HG02798 (cell line): Measurements from ENCODE around the gene SLC44A1.

Experiments
- ATAC-seq: cut with Tn5 transposase; IDR thresholded peaks from one replicate; pipeline ENCODE4 v1.9.1; 2021; ENCODE audit warnings: mild to moderate bottlenecking; ENCODE audit not compliant: unreplicated experiment, poor library complexity

Gene SLC44A1

DNA sequence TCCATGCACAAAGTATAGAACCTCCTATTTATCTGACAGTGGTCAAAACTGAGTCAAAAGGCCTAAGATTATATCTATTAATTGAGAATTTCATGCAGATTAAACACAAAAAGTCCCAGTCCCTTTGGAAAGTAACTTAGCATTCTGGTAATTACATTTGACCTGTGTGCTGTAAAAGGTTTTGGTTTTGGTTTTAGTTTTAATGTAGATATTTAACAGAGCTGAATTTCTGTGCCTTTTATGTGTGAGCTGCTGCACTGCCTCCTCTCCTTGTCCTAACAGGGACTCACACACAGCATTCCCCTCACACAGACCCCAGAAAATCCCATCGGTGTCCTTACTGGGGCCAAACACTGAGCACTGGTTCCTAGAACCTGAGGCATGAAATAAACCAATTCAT is 172.4 kb downstream of the SLC44A1 start:
- peak; percentile 80 for ATAC-seq

DNA sequence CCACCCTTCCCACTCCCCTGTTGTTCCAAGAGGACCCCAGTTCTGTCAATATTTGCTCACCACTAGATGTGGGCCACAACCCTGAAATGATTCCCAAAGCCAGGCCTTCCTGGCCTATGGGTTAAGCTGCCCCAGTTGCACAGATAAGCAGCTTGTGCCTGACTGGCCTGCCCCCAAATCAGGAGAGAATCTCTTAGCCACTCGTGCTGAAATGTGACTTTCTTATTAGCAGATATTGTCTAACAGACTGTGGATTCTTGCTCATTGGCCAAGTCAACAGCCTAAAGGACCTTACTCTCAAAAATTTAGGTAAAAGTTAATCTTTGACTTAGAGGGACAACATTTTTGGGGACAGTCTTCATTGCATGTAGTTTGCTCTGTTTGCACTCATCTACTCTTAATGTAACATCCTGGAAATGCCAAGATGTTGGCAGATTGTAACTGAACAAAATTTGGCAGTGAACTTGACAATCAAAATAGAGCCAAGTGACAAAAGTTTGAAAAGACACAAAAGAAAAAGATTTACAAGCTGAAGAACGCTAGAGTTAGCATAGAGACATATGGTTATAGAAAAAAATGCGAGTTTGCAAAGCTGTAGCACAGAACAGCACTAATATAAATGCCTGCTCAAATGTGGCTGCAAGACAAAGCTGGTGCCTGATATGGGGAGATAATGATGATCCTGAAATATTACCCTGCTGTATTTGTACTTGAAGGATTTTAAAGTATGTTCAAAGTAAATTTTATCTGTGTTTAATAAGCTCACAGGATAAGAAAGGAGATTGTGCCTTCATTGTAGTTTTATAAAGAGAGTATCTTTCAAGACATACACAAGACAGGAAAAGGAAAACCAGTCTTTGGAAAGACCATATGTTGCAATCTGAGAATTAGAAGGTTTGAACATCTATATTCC is 174.4 kb downstream of the SLC44A1 start:
- no peak for ATAC-seq

DNA sequence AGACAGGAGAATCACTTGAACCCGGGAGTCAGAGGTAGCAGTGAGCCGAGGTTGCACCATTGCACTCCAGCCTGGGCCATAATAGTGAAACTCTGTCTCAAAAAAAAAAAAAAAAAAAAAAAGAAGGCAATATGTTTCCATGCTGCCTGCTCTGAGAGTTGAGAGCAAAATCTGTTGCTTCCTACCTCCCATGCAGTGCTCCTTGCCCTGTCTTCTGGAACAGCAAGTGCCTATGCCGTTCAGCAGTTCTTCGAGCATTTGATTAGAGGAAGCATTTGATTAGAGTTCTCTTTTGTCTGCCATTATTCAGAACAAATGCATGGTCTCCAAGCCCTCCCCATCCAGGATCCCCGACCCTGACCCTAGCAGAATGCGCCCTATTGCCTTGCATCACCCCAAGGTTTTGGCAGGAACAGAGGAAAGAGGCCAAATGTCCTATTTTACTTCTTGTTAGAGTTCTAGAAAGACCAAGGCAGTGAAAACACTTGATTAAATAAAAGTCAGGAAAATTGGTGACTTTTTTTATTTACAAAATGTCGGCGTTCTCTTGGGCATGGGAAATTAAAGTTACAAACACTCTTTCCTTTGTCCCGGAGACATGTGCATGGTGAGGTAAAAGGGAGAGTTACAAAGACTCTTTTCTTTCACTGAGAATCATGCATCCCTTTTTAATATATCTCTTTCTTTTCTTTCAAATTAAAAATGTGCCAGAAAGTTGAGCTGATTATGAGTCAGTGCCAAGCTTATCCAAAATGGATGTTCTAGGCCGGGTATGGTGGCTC is 175.6 kb downstream of the SLC44A1 start:
- ATAC-seq: no peak

DNA sequence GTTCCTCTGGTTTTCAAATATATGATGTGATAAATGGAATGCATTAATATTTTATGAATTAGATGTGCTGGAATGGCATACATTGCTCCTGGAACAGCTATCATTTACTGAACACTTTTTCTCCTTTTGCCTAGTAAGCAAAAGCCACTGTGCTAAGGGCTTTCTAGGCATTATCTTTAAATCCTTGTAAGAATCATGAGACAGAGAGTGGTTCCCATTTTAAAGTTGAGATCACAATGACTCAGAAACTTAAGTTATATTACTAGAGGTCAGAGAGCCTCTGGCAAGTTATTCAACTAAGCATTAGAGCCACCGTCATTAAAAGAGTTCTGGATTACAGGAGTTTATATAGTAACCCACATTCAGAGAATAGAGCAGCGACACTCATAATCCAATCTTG is 176.7 kb downstream of the SLC44A1 start:
- no peak for ATAC-seq

DNA sequence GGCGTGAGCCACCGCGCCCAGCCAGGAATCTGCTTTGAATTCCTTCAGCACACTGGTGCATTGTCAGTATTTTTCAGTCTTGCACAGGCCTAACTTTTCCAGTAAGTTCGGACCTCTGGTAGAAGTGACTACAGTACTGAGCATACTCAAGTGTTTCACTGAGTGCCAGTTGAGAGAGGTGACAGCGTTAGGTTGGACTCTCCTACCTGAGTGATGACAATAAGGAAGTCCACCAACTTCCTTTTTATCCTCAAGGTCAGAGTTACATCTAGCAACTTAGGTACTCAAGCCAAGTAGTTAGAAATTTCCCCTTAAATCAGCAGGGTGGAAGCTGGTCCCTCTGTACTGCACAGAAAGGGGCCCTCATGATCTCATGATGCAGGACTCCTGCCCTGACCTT is 177.4 kb downstream of the SLC44A1 start:
- ATAC-seq: no peak

DNA sequence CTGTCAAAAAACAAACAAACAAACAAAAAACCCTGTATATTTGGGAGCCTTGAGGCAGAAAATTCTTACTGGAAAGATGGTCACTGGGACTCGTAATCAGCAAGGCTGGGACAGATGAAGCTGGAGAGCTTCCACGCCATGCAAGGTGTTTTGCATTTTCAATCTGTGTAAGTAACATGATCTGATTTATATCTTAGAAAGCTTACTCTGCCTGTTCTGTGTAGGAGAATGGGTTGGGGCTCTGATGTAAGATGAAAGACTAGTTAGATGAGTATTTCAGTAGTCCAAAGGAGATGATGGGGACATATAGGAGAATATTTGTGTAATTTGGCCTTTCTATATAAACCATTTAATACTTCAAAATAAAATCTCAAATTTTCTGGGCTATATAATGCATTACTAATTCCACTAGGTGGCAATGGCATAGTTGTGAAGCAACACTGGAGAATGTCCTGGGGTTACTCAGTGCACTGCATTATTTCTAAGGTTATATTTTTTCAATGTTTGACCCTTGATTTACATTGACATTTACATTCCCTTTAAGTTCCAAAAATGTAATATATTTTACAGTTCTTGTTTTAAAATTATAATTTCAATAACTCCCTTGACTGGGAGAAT is 181.5 kb downstream of the SLC44A1 start:
- peak; percentile 62 for ATAC-seq

DNA sequence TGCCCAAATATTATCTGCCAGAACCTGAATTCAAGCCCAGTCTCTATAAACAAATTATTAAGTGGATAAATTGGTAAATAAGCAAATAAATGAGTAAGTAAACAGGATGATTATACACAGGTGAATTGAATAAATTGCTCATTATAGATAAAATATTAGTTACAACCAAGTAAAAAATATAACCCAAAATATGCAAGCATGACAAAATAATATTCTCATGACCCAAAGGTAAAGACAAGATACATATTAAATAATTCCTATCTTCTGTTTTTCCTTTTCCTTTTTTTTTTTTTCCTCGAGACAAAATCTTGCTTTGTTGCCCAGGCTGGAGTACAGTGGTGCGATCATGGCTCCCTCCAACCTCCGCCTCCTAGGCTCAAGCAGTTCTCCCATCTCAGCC is 182.2 kb downstream of the SLC44A1 start:
- no peak for ATAC-seq

DNA sequence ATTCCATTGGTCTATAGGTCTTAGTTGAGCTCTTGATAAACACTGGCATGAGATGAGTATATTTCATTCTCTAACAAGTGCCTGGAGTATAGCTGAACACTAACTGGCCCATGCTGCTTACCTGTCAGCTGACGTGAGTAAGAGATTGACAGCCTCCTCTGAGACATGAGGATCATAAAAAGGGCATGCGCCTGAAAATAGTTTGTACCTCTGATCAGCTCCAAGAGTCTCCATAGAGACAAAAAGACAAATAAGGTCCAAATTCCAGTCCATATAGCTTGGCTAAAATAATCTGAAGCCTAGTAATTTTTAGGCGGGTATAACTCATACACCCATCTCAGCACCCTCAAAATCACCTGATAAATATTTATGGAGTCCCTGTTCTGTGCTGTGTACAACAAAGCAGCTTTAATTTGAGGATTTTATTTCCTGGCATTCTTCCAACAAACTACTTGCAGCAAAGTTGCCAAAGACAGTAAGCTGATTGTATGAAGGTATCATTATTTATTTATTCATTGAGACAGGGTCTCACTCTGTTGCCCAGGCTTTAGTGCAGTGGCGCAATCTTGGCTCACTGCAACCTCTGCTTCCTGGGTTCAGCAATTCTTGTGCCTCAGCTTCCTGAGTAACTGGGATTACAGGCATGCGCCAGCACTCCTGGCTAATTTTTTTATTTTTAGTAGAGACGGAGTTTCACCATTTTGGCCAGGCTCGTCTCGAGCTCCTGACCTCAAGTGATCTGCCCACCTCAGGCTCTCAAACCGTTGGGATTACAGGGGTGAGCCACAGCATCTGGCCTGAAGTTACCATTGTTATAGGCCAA is 187.2 kb downstream of the SLC44A1 start:
- no peak for ATAC-seq

DNA sequence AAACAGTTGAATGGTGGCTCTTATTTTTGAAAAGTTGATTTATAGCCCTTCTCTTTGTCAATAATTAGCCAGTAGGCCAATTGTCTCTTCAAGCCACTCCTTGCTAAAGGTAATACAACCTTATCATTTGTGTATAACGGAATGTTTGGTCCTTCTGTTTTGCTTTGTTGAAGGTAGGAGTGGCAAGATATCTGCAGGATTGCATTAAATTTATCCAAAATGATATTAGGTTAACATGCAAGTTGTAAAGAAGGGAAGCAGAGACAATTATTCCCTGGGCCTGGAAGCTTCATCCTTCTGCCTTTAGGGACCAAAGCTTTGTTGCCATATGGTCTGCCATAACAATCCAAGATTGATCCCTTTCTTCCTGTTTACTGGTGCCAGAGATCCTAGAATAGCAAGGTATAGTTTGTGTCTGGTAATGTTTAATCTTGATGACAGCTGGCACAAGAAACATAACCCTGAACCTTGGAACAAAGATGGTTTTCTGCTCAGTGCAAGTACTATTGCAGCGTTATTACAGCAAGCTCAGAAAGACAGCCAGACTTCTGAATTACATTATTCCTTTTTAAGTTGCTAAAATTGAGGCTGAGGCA is 187.9 kb downstream of the SLC44A1 start:
- no peak for ATAC-seq

DNA sequence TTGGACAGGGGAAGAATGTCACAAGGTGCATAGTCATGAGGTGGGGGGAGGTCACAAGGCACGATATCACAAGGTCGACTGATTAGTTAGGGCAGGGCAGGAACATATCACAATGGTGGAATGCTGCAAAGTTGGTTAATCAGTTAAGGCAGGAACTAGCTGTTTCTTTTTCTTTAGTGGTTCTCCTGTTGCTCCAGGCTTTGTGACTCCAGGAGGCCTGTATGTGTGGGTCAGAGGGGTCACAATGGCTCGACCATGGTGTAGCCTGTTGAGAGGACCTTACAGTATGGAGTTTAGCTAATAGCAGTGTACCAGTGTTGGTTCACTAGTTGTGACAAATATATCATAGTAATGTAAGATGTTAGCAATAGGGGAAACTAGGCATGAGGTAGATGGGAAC is 191.0 kb downstream of the SLC44A1 start:
- ATAC-seq: no peak

DNA sequence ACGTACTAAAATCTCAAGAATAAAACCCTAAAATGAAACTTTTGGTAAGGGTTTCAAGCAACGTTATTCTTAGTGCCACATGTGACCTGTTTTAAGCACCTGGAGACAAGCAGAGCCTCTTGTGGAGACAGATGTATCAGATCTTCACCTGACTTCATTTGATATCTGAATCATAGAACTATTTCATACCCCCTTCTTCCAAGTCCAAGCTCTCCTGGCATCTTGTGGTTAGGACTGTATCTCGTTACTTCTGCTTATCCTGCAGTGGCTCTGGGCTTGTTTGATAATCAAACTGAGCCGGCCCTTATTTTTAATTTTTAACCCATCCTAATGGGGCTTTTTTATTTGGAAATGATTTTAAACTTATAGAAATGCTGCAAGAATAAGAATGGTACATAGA is 192.3 kb downstream of the SLC44A1 start:
- no peak for ATAC-seq

DNA sequence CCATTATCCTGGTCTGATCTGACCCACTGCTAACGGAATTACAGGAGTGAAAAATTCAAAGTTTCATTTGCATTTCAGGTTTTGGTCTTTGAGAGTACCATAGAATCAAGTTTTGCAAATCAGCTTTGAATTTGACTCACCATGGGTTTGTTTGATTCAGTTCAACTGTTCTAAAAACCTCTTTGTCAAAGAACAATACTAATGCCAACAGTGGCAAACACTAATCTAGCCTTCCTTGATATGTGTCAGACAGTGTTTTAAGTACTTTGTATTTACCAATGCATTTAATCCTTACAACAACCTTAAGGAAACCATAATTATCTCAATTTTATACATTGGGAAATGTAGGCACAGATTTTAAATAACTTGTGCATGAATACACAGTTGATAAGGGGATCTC is 193.3 kb downstream of the SLC44A1 start:
- no peak for ATAC-seq

DNA sequence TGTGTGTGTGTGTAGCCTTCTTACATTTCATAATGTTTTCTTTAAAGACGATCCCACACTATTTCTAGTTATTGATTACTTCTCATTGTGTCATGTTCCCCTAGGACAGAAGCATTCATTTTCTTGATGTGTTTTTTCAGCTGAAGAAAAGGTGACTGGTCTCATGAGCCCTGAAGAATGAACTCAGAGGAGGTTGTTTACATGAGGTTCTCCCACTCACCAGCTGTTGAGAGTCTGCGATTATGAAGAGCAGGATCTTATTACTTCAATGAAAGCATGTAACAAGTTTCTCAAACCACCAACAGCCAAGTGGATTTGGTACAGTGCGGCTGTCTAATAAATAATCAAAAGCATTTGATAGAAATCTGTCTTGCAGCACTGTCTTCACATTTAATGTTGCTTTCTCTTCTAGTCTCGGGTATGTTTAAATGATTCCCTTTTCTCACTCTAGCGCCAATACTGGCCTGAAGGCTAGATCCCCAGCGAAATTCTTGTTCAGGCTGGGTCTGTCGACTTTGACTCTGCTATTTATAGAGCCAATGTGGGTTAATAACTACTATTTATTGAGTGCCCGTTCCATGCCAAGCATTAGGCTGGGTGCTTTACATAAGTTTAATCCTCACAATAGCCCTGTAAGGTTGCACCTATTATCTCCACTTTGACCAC is 193.8 kb downstream of the SLC44A1 start:
- ATAC-seq: no peak

DNA sequence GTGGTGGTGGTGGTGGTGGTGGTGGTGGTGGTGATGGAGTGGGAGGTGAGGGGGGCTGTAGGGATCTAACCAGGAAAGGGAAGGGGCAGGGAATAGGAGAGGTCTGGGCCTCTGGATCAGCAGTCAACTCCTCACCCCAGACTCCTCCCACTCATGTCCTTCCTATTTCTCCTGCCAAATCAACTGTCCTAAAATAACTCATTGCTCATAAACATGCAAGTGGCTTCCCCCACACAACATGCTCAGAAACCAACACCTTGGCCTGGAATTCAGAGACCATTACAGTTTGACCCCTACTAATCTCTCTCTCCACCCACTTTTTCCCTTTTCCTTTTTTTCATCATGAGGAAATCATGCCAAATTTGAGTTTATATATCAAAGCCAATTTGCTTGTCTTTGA is 195.0 kb downstream of the SLC44A1 start:
- ATAC-seq: no peak

DNA sequence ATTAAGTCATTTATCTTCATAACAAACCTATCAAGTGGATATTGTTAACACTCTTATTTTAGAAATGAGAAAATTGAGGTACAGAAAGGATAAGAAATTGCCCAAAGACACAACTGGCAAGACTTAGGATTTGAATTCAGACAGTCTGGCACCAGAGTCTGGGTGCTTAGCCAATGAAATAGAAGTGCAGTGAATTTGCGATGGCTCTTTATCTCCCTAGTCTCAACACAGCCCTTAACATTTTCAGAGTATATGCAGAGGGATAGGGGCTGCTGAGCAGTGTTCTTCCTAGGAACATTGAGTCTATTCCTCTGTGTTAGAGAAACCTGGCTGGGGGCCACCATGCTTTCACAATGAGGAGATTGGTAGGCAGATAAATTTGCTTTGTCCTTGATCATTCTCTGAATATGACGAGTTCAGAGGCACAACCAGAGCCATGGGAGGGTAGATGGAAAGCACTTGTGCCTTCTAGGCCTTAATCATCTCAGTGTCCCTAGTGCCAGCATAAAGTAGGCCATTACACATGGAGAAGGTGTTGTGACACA is 197.2 kb downstream of the SLC44A1 start:
- no peak for ATAC-seq

DNA sequence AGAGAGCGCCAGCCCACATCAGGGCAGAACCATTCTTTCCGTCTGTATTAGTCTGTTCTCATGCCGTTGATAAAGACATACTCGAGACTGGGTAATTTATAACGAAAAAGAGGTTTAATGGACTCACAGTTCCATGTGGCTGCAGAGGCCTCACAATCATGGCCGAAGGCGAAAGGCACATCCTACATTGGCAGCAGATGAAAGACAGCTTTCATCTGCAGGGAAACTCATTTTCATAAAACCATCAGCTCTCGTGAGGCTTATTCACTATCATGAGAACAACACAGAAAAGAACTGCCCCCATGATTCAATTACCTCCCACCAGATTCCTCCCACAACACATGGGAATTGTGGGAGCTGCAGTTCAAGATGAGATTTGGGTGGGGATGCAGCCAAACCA is 198.7 kb downstream of the SLC44A1 start:
- no peak for ATAC-seq

DNA sequence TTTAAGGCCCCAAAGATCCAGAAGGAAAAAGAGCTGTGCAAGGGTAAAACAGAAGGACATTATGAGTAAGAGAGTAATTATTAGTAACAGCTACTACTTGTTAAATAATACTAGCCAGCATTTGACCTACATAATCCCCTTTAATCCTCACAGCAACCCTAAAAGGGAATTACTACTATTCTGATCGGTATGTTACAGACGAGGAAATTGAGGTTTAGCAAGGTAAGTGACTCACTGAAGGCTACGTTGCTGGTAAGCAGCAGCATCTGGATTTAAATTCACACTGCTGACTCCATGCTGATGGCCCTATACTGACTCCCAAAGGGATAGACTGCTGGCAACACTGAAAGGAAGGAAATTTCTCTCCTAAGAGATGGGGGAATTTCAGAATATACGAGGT is 199.7 kb downstream of the SLC44A1 start:
- no peak for ATAC-seq

DNA sequence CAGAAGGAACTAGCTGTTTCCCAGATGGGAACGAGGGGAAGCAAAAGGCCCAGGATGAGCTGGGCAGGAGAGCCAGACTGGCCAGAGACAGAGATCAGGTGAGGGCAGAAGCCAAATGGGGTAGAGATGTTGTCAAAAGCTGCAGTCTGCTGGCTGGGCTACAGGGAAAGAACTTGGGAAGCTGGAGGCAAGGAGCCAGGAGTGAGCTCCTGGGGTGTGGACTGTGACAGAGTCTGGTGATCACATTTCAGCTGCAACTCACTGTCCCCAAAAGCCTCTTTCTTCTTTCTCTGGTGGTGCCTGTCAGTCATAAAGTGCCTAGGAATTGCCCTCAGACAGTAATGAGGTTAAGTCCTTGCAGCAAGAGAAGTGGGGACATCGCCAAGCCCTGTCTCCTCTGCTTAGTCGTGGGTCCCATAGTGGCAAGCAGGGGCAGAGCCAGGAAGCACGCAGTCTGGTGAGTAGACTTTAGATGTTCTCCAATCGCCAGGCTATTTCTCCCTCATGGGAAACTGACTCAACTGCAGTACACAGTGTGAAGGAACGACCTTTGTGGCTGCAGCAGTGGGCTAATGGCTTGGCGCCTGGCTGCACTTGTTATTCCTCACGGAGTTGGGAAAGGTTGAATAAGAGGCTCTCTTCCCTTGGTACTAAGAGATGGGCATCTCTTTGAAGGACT is 200.9 kb downstream of the SLC44A1 start:
- ATAC-seq: no peak

DNA sequence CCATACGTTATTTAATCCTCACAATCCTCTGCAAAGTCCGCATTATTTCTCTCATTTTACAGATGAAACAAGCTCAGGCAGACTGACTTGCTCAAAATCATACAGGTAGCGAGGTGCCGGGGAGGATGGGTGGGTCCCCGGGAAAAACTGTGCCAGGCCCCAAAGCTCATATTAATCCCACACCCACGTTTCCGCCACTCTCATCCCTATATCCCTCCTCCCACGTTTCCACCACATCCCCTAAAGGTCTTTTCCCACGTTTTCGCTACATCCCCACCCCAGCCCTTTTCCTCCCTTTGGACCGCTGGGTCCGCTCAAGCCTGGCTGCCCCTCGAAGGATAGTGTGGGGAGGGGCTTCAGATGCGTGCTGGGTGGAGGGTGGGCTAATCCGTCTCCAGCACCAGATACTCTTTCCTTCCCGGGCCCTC is 202.9 kb downstream of the SLC44A1 start:
- ATAC-seq: no peak
